T-cell (primary cell): ENCODE results near the gene LRRC72. TPM values are rescaled to one million over a fixed set of nuclear protein-coding genes. Genes with fewer than 3 reads are reported as not detected.

ENCODE experiments used
- ATAC-seq, 4 experiments: fragments of 200-7000 bp in 3 of 4; fragments of 150-1000 bp in 1 of 4; cut with Tn5 transposase; replicated peaks in 1 of 4; 1 replicate in 3 of 4; 2 replicates in 1 of 4; pipeline ENCODE4 v1.10.0; 2021; ENCODE audit warnings: moderate library complexity in 3 of 4, mild to moderate bottlenecking in 2 of 4, moderate number of reproducible peaks in 1 of 4
- CTCF ChIA-PET, 2 donors: fragments of 300-600 bp; sonication (Branson Sonifier 250); formaldehyde crosslinking; loops; one replicate each; lab custom pipeline; 2022; ENCODE audit warnings: antibody characterized with exemption in 2 of 2; lab: Charles Lee
- POLR2A ChIA-PET, 2 donors: fragments of 300-600 bp; sonication (Branson Sonifier 250); formaldehyde crosslinking; loops; one replicate each; lab custom pipeline; 2022; ENCODE audit warnings: antibody characterized with exemption in 2 of 2; lab: Charles Lee
- DNase-seq, 35 experiments: peaks; one replicate each; pipeline versions ENCODE4 v3.0.0 to v3.0.0-alpha.2; 2013 to 2023
- H3K27ac ChIP-seq: one replicate; pipeline ENCODE4 v1.5.1; 2013; ENCODE audit warnings: low read length
- H3K27me3 ChIP-seq, 2 experiments: replicated peaks in 1 of 2; 1 replicate in 1 of 2; 2 replicates in 1 of 2; pipeline versions ENCODE4 v1.6.1 to v1.7.0; 2013; ENCODE audit warnings: low read length in 1 of 2, mixed read lengths in 1 of 2; ENCODE audit not compliant: control insufficient read depth in 2 of 2, insufficient read depth in 2 of 2; ENCODE audit errors: extremely low read depth in 1 of 2
- H3K36me3 ChIP-seq, 2 donors: 1 replicate in 1 of 2; 2 replicates in 1 of 2; pipeline versions ENCODE4 v1.6.1 to v1.7.0; 2013; ENCODE audit warnings: low read length in 1 of 2; ENCODE audit not compliant: control insufficient read depth in 2 of 2, insufficient read depth in 1 of 2; ENCODE audit errors: extremely low read depth in 1 of 2
- H3K4me1 ChIP-seq, 2 experiments: 1 replicate in 1 of 2; 2 replicates in 1 of 2; pipeline versions ENCODE4 v1.6.1 to v1.7.0; 2013; ENCODE audit warnings: low read length in 2 of 2, mixed read lengths in 1 of 2; ENCODE audit not compliant: insufficient read depth in 2 of 2, control insufficient read depth in 1 of 2; ENCODE audit errors: extremely low read depth in 1 of 2
- H3K4me3 ChIP-seq, 2 donors: 1 replicate in 1 of 2; 2 replicates in 1 of 2; pipeline versions ENCODE4 v1.5.1 to v1.7.0; 2013; ENCODE audit warnings: mild to moderate bottlenecking in 2 of 2, low read length in 1 of 2, moderate library complexity in 1 of 2; ENCODE audit not compliant: control insufficient read depth in 1 of 2; ENCODE audit errors: extremely low read depth in 1 of 2
- H3K9me3 ChIP-seq: 2 replicates; pipeline ENCODE4 v1.7.0; 2013
- H3K27ac Mint-ChIP-seq, 2 donors: one replicate each; pipeline ENCODE4 v1.8.0; 2020 to 2021; ENCODE audit warnings: mild to moderate bottlenecking in 2 of 2, mixed read lengths in 2 of 2
- H3K27me3 Mint-ChIP-seq, 2 donors: one replicate each; pipeline ENCODE4 v1.8.0; 2021 to 2022; ENCODE audit warnings: mixed read lengths in 2 of 2
- H3K36me3 Mint-ChIP-seq: one replicate; pipeline ENCODE4 v1.8.0; 2021; ENCODE audit warnings: mixed read lengths
- H3K4me1 Mint-ChIP-seq, 3 donors: one replicate each; pipeline ENCODE4 v1.8.0; 2020 to 2022; ENCODE audit warnings: mixed read lengths in 3 of 3, mild to moderate bottlenecking in 1 of 3
- H3K4me3 Mint-ChIP-seq, 3 donors: one replicate each; pipeline ENCODE4 v1.8.0; 2020 to 2022; ENCODE audit warnings: mild to moderate bottlenecking in 3 of 3, mixed read lengths in 3 of 3, moderate library complexity in 3 of 3
- H3K9me3 Mint-ChIP-seq, 3 donors: one replicate each; pipeline ENCODE4 v1.8.0; 2020 to 2022; ENCODE audit warnings: mixed read lengths in 3 of 3
- WGBS: methylation state at CpG from one replicate; pipeline ENCODE4 v1.1.5; 2013; ENCODE audit warnings: missing lambda C conversion rate; ENCODE audit not compliant: insufficient coverage; 5-methylcytosine and 5-hydroxymethylcytosine counted together
- total RNA-seq, 35 experiments: library from RNA in 6 of 35; stranded (reverse) in 6 of 35; fragments of 120-200 nt in 1 of 35; gene quantifications; one replicate each; pipeline versions ENCODE4 v1.2.1 to v1.2.4 and lab custom pipeline; 2013 to 2026

Gene LRRC72
- total RNA-seq, 5 donors from 2014 or later (not counting 1 experiment from before 2014, with no cell fraction given): not detected

- ChIA-PET CTCF (interaction anchor here in 1 of 2 donors (0.6 kb wide), 1 partner anchor 31 kb away, joined by 3 read pairs; no protein-coding TSS in a partner anchor), POLR2A (no interaction called here)
- no peaks in the 10 kb centered on the region for H3K4me1 ChIP-seq
- Mint-ChIP-seq H3K36me3 (no peaks in the 10 kb centered on the region), H3K4me3 (no peak overlapping the region), H3K27me3 (peaks cover 0 to 3% of the 10 kb centered on the region in 2 donors), H3K9me3 (no peaks in the 10 kb centered on the region), H3K27ac (no peak overlapping the region), H3K4me1 (no peaks in the 10 kb centered on the region)
- H3K36me3 ChIP-seq: no peaks in the 10 kb centered on the region
- no peak overlapping the region for H3K4me3 ChIP-seq
- ATAC-seq: no peak
- DNase-seq: no peak
- no peak overlapping the region for H3K27ac ChIP-seq
- H3K9me3 ChIP-seq: no peaks in the 10 kb centered on the region
- peaks cover 0 to 3% of the 10 kb centered on the region in 2 experiments for H3K27me3 ChIP-seq
- WGBS: no CpG with 5 or more reads among the region's 2 CpGs
Observed at GRCh38 chr7:16493266-16493665, 33.4 kb upstream of the LRRC72 start.

- peaks cover 0 to 3% of the 10 kb centered on the region in 2 donors for H3K27me3 Mint-ChIP-seq
- no peak overlapping the region for H3K27ac Mint-ChIP-seq
- no CpG with 5 or more reads among the region's 2 CpGs for WGBS
- no peak for ATAC-seq
- no peak overlapping the region for H3K4me3 Mint-ChIP-seq
- Histone ChIP-seq H3K4me3 (no peak overlapping the region), H3K9me3 (no peaks in the 10 kb centered on the region), H3K36me3 (no peaks in the 10 kb centered on the region), H3K27ac (no peak overlapping the region), H3K4me1 (no peaks in the 10 kb centered on the region), H3K27me3 (peaks cover 0 to 3% of the 10 kb centered on the region in 2 experiments)
- POLR2A ChIA-PET: no interaction called here
- CTCF ChIA-PET: no interaction called here
- H3K4me1 Mint-ChIP-seq: no peaks in the 10 kb centered on the region
- DNase-seq: no peak
- no peaks in the 10 kb centered on the region for H3K36me3 Mint-ChIP-seq
- no peaks in the 10 kb centered on the region for H3K9me3 Mint-ChIP-seq
Observed at GRCh38 chr7:16494551-16494950, 32.1 kb upstream of the LRRC72 start.

- H3K4me3 Mint-ChIP-seq: no peak overlapping the region
- POLR2A ChIA-PET: no interaction called here
- DNase-seq: no peak
- Histone ChIP-seq H3K4me1 (no peaks in the 10 kb centered on the region), H3K27ac (no peak overlapping the region), H3K4me3 (no peak overlapping the region), H3K27me3 (peaks cover 0 to 3% of the 10 kb centered on the region in 2 experiments), H3K9me3 (no peaks in the 10 kb centered on the region), H3K36me3 (no peaks in the 10 kb centered on the region)
- WGBS: 67% methylated on average over 1 of the region's 4 CpGs
- H3K4me1 Mint-ChIP-seq: no peaks in the 10 kb centered on the region
- no peaks in the 10 kb centered on the region for H3K36me3 Mint-ChIP-seq
- CTCF ChIA-PET: no interaction called here
- H3K27me3 Mint-ChIP-seq: peaks cover 0 to 3% of the 10 kb centered on the region in 2 donors
- no peaks in the 10 kb centered on the region for H3K9me3 Mint-ChIP-seq
- no peak overlapping the region for H3K27ac Mint-ChIP-seq
- ATAC-seq: no peak
Observed at GRCh38 chr7:16494955-16495719, 31.5 kb upstream of the LRRC72 start.

GRCh38 chr7:16498122-16498521, 28.5 kb upstream of the LRRC72 start:
- Histone ChIP-seq H3K4me1 (no peaks in the 10 kb centered on the region), H3K36me3 (no peaks in the 10 kb centered on the region), H3K27ac (no peak overlapping the region), H3K27me3 (peaks cover 0 to 8% of the 10 kb centered on the region in 2 experiments), H3K4me3 (no peak overlapping the region), H3K9me3 (no peaks in the 10 kb centered on the region)
- Mint-ChIP-seq H3K4me1 (no peaks in the 10 kb centered on the region), H3K27me3 (peaks cover 5 to 6% of the 10 kb centered on the region in 2 donors), H3K9me3 (no peaks in the 10 kb centered on the region), H3K4me3 (no peak overlapping the region), H3K36me3 (no peaks in the 10 kb centered on the region), H3K27ac (no peak overlapping the region)
- 87% methylated on average over 2 of the region's 2 CpGs for WGBS
- ChIA-PET CTCF (no interaction called here), POLR2A (no interaction called here)
- no peak for ATAC-seq
- no peak for DNase-seq

- POLR2A ChIA-PET: no interaction called here
Observed at GRCh38 chr7:16502303-16502702, 24.3 kb upstream of the LRRC72 start.

GRCh38 chr7:16504019-16504418, 22.6 kb upstream of the LRRC72 start:
- no peak overlapping the region for H3K4me3 ChIP-seq
- H3K36me3 ChIP-seq: no peaks in the 10 kb centered on the region
- DNase-seq (no peak), ATAC-seq (no peak)
- Mint-ChIP-seq H3K27ac (no peak overlapping the region), H3K9me3 (no peaks in the 10 kb centered on the region), H3K4me1 (no peaks in the 10 kb centered on the region), H3K36me3 (no peaks in the 10 kb centered on the region), H3K27me3 (peaks cover 3 to 10% of the 10 kb centered on the region in 2 donors), H3K4me3 (no peak overlapping the region)
- H3K27ac ChIP-seq: no peak overlapping the region
- H3K4me1 ChIP-seq: no peaks in the 10 kb centered on the region
- CTCF ChIA-PET: interaction anchor here in 1 of 2 donors (0.6 kb wide), 1 partner anchor 1815 kb away, joined by 4 read pairs; no protein-coding TSS in a partner anchor
- H3K27me3 ChIP-seq: peaks cover 0 to 5% of the 10 kb centered on the region in 2 experiments
- 90% methylated on average over 5 of the region's 6 CpGs for WGBS
- H3K9me3 ChIP-seq: no peaks in the 10 kb centered on the region
- POLR2A ChIA-PET: no interaction called here

More at GRCh38 chr7:16502303-16502702, 24.3 kb upstream of the LRRC72 start:
- no peak for ATAC-seq
- no peaks in the 10 kb centered on the region for H3K4me1 Mint-ChIP-seq
- H3K4me3 ChIP-seq: no peak overlapping the region
- CTCF ChIA-PET: interaction anchor here in 1 of 2 donors (1.0 kb wide), 1 partner anchor 82 kb away, joined by 3 read pairs; no protein-coding TSS in a partner anchor
- DNase-seq: no peak
- H3K27me3 ChIP-seq: peaks cover 0 to 5% of the 10 kb centered on the region in 2 experiments
- H3K36me3 Mint-ChIP-seq: no peaks in the 10 kb centered on the region
- no peak overlapping the region for H3K4me3 Mint-ChIP-seq
- H3K4me1 ChIP-seq: no peaks in the 10 kb centered on the region
- WGBS: 86% methylated on average over 9 of the region's 19 CpGs
- H3K27ac Mint-ChIP-seq: no peak overlapping the region
- no peaks in the 10 kb centered on the region for H3K9me3 Mint-ChIP-seq
- no peaks in the 10 kb centered on the region for H3K9me3 ChIP-seq
- no peak overlapping the region for H3K27ac ChIP-seq
- H3K27me3 Mint-ChIP-seq: peaks cover 3 to 10% of the 10 kb centered on the region in 2 donors
- H3K36me3 ChIP-seq: no peaks in the 10 kb centered on the region
